NCI-H226 (cell line): ENCODE data around the gene C20orf144.
"Not testable (repeated sequence)": the region's sequence is repeated elsewhere in the genome, so short reads cannot be mapped to it uniquely, and the experiment has no call there.

ENCODE experiments used
- DNase-seq: peaks from one replicate; pipeline ENCODE4 v3.0.0-alpha.2; 2015

Gene C20orf144

DNA sequence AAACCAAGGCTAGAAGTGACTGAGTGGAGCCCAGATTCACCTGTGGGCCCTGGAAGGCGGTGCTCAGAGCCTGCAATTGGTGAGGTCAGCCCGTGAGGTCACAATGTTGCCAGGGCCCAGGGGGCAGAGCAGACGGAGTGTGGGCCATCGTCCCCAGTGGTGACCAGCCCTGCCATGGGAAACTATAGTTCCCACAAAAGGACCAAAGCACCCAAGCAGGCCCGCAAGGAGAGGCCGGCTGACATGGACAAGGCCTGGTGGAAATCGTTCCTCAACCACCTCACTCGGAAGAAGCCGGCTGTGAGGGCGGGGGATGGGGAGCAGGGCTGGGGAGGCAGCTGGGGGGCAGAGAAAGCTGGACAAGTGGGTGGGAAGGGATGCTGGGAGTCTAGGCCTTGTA, at the start of gene C20orf144:
Gene C20orf144 (plus strand): TSS at position 156 of the 400 bp plus-strand sequence. CDS start 19 bp downstream, at position 175.
- no peak for DNase-seq

GRCh38 chr20:33621717-33622400, 40.3 kb upstream of the C20orf144 start:
- DNase-seq = no peak

GRCh38 chr20:33622705-33623365, 39.3 kb upstream of the C20orf144 start:
- DNase-seq = no peak

DNA sequence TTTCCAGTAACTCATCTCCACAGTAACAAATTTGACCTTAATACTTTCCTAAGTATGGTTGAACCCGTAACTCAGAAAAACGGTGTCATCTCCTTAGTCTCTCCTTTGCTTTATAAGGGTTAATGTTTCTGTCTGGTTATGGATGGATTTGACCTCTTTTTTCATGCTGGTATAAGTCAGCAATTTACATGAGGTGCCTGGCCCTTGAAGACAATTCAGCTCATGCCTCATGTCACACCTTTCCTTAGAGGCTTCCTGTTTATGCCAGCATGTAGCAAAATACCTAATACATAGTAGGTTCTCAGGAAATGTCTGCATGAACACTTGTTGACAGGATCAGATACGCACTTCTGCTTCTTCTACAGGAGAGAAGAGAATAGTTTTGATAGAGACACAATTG, 37.7 kb upstream of the C20orf144 start:
- DNase-seq = no peak

GRCh38 chr20:33626190-33626589, 35.9 kb upstream of the C20orf144 start:
- DNase-seq = no peak

DNA sequence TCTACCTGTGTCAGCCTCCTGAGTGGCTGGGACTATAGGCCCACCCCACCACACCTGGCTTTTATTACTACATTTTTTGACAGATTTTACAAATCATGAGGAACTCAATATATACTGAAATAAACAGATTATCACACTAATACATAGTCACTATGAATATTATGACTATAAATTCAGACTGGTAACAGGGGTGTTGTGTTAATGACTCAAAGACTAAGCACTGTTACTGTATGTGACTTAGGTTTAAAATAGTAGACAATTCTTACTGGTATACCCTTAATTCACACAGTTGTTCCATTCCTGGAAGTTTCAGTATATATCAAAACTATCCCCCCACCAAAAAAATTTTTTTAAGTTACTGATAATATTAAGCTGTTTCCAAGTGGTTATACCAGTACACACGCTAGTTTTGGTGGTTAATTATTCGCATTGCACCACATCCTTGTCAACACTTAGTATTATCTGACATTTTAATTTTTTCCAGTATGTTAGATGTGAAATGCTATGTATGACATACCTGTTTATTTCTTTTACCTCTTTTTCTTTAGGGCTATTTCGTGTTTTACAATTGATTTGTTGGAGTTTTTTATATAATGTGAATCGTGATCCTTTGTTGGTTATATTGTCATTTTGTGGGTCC, 34.4 kb upstream of the C20orf144 start:
- no peak for DNase-seq

GRCh38 chr20:33629533-33629932, 32.6 kb upstream of the C20orf144 start:
- DNase-seq = no peak

DNA sequence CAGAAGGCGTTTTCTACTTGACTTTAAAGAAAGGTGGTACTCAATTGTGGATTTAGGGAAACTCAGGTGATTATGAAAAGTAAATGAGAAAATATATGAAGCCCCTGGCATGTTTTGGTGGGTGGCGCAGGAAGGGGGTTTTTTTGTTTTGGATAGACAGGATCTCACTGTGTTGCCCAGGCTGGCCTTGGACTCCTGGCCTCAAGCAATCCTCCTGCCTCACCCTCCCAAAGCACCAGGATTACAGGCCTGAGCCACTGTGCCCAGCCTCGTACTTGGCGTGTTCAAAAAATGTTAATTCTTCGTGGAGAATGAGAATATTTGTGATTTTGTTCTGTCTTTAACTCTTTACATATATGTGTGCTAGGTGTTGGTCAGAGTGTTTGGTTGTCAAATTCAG, 32.1 kb upstream of the C20orf144 start:
- DNase-seq = no peak

GRCh38 chr20:33630507-33630906, 31.6 kb upstream of the C20orf144 start:
- no peak for DNase-seq

GRCh38 chr20:33631910-33632309, 30.2 kb upstream of the C20orf144 start:
- not testable (repeated sequence) for DNase-seq

GRCh38 chr20:33635341-33635740, 26.8 kb upstream of the C20orf144 start:
- DNase-seq = no peak

GRCh38 chr20:33636776-33637175, 25.4 kb upstream of the C20orf144 start:
- DNase-seq = no peak

- DNase-seq = no peak
Measured at GRCh38 chr20:33640287-33640686, 21.8 kb upstream of the C20orf144 start.

DNA sequence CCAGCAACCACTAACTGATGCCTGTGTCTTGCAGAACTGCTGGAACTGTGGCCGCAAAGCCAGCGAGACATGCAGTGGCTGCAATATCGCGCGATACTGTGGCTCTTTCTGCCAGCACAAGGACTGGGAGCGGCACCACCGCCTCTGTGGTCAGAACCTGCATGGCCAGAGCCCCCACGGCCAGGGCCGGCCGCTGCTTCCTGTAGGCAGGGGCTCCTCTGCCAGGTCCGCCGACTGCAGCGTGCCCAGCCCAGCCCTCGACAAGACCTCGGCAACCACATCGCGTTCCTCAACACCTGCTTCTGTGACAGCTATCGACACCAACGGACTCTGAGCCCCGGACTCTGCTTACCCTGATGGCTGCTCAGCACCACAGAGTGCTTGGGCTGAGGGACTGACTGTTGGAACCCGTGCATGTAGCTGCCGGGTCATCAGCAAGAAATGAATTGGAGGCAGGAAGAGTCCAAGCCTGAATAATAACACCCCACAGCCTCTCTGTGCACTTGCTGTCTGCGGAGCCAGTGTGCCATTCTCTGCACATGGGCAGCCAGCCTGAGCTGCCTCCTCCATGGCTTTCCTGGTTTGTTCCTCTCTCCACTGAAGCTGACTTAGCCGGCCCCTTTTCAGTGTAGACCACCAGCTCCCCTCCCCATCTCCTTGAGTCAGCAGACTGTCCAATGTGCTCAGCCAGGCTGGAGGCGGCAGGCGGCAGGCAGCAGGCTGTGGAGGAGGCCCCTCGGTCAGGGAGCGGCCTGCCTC, 17.6 kb upstream of the C20orf144 start:
- DNase-seq = no peak

GRCh38 chr20:33645072-33645358, 17.1 kb upstream of the C20orf144 start:
- no peak for DNase-seq

GRCh38 chr20:33645396-33645795, 16.7 kb upstream of the C20orf144 start:
- no peak for DNase-seq

GRCh38 chr20:33646191-33646590, 15.9 kb upstream of the C20orf144 start:
- DNase-seq = no peak

DNA sequence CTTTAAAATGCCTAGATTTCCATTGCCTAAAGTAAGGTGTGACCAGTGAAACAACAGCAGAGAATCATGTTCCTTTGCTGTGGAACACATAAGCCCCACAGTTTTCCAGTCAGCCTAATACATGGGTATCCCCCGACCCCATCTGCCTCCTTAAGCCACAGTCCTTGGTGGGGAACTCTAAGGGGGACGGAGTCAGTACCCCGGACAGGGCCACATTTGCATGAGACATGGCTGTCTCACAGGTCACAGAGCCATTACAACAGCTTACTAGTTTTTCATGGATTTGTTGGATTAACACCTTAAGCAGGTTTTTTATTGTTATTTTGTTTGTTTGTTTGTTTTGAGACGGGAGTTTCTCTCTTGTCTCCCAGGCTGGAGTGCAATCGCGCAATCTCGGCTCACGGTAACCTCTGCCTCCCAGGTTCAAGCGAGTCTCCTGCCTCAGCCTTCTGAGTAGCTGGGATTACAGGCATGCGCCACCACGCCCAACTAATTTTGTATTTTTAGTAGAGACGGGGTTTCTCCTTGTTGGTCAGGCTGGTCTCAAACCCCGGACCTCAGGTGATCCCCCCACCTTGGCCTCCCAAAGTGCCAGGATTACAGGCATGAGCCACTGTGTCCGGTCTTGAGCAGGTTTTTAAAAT, 15.0 kb upstream of the C20orf144 start:
- DNase-seq = not testable (repeated sequence)

DNA sequence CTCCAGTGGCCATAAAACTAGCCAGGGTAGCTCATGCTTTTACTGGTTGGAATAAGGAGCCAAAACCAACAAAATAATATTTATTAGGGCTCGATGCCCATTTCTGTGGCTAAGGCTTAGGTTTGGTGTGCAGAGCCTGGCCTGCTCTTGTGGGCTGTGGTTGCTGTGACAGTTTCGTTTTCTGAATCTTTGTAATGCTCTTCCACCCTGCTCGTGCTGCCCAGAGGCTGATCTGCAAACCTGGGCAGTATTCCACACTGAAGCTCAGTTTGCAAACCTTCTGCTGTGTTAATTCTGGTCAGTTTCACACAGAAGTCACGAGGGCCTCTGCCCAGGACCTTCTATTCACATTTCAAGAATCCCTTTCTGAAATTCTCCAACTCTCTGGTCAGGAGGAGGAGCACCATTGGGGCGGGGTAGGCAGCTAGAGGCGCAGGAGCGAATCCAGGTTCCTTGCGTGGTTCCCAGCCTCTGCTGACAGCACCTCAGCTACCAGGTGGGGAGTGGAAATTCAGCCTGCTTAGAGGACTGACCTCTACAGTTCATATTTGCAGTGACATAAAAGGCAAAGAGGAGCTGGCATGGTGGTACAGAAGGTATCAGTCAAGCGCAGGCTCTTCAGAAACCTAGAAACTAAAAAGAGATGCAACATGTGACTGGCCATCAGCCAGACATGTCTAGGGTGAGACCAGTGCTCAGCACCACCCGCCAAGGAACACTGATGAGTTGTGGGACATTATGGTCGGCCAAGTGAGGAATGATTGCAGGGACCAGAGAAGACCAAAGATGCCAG, 14.3 kb upstream of the C20orf144 start:
- no peak for DNase-seq

GRCh38 chr20:33648396-33649004, 13.6 kb upstream of the C20orf144 start:
- no peak for DNase-seq

GRCh38 chr20:33649201-33649681, 12.9 kb upstream of the C20orf144 start:
- DNase-seq = no peak
